CD4-positive, alpha-beta T cell treated with Interleukin-12 subunit alpha and Interleukin-12 subunit beta, for 1 hour (primary cell): ENCODE results near the gene GOLGA8M.
"Not testable (repeated sequence)": the region's sequence is repeated elsewhere in the genome, so short reads cannot be mapped to it uniquely, and the experiment has no call there.

Experiments
- DNase-seq: peaks from one replicate; pipeline ENCODE4 v3.0.0-alpha.2; 2020

Gene GOLGA8M, protein sequence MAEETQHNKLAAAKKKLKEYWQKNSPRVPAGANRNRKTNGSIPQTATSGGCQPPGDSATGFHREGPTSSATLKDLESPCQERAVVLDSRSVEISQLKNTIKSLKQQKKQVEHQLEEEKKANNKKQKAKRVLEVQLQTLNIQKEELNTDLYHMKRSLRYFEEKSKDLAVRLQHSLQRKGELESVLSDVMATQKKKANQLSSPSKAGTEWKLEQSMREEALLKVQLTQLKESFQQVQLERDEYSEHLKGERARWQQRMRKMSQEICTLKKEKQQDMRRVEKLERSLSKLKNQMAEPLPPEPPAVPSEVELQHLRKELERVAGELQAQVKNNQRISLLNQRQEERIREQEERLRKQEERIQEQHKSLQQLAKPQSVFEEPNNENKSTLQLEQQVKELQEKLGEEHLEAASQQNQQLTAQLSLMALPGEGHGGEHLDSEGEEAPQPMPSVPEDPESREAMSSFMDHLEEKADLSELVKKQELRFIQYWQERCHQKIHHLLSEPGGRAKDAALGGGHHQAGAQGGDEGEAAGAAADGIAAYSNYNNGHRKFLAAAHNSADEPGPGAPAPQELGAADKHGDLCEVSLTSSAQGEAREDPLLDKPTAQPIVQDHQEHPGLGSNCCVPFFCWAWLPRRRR

GRCh38 chr15:28712270-28712669, at the start of gene GOLGA8M:
Gene GOLGA8M, minus strand, starts transcription at chr15:28712421. Its CDS starts 98 bp downstream, at chr15:28712323.
- not testable (repeated sequence) for DNase-seq

GRCh38 chr15:28742890-28743289, 30.7 kb upstream of the GOLGA8M start:
- DNase-seq, result not testable (repeated sequence)

- DNase-seq, result peak; percentile 59
Measured at GRCh38 chr15:28738590-28739292, 26.5 kb upstream of the GOLGA8M start.

DNA sequence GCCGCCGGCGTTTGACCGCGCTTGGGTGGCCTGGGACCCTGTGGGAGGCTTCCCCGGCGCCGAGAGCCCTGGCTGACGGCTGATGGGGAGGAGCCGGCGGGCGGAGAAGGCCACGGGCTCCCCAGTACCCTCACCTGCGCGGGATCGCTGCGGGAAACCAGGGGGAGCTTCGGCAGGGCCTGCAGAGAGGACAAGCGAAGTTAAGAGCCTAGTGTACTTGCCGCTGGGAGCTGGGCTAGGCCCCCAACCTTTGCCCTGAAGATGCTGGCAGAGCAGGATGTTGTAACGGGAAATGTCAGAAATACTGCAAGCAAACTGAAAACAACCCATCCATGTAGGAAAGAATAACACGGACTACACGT, 26.0 kb upstream of the GOLGA8M start:
- DNase-seq, result not testable (repeated sequence)

DNA sequence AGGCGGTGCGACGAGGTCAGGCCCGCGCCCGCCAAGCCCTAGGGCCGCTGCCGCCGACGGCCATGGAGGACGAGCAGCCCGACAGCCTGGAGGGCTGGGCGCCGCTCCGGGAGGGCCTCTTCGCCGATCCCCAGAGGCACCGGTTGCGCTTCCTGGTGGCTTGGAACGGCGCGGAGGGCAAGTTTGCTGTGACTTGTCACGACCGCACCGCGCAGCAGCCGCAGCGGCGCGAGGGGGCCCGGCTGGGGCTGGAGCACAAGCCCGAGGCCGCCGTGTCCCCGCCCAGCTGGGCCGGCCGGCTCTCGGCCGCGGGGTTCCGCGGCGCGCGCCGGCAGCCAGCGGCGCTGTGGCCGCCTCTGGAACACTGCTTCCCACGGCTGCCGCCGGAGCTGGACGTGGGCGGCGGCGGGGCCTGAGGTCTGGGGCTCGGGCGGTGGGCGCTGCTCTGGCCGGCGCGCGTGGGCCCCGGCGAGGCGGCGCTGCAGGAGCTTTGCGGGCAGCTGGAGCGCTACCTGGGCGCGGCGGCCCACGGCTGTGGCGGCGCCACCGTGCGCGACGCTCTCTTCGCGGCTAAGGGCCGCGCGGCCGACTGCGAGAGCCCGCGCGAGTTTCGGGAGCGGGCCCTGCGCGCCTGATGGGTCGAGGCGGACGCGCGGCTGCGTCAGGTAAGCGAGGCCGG, 25.4 kb upstream of the GOLGA8M start:
- DNase-seq, result peak; percentile 50

GRCh38 chr15:28728061-28728460, 15.8 kb upstream of the GOLGA8M start:
- DNase-seq, result peak; percentile 24

GRCh38 chr15:28727026-28727425, 14.8 kb upstream of the GOLGA8M start:
- not testable (repeated sequence) for DNase-seq

GRCh38 chr15:28726102-28726501, 13.9 kb upstream of the GOLGA8M start:
- DNase-seq, result no peak

DNA sequence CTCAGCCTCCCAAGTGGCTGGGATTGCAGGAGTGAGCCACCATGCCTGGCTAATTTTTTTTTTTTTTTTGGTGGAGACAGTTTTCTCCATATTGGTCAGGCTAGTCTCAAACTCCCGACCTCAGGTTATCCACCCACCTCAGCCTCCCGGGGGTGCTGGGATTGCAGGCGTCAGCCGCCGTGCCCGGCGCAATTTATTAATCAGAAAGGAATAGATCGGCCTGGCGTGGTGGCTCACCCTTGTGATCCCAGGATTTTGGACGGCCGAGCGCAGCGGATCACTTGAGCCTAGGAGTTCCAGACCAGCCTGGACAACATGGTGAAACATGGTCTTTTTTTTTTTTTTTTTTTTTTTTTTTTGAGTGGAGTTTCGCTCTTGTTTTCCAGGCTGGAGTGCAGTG, 13.3 kb upstream of the GOLGA8M start:
- no peak for DNase-seq

DNA sequence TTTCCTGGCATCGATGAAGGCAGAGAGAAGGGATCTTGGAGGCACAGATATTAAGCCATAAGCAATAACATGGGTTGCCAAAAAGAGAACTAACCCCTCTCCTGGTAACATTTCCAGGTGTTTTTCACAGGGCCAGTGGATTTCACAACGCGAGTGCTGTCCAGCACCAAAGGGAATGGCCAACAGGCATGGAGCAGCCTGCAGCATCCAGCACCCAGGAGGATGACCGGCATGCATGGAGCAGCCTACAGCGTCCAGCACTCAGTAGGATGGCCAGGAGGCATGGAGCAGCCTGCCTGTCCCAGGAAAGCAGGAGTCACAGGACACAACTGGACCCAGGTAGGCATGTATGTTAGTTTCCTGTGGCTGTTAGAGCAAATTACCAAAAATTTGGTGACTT, 11.8 kb upstream of the GOLGA8M start:
- not testable (repeated sequence) for DNase-seq

GRCh38 chr15:28719626-28720025, 7.4 kb upstream of the GOLGA8M start:
- DNase-seq, result not testable (repeated sequence)

GRCh38 chr15:28718576-28718975, 6.4 kb upstream of the GOLGA8M start:
- not testable (repeated sequence) for DNase-seq

GRCh38 chr15:28714176-28714575, 2.0 kb upstream of the GOLGA8M start:
- DNase-seq, result not testable (repeated sequence)

GRCh38 chr15:28703927-28704326, 8.3 kb downstream of the GOLGA8M start:
- not testable (repeated sequence) for DNase-seq

DNA sequence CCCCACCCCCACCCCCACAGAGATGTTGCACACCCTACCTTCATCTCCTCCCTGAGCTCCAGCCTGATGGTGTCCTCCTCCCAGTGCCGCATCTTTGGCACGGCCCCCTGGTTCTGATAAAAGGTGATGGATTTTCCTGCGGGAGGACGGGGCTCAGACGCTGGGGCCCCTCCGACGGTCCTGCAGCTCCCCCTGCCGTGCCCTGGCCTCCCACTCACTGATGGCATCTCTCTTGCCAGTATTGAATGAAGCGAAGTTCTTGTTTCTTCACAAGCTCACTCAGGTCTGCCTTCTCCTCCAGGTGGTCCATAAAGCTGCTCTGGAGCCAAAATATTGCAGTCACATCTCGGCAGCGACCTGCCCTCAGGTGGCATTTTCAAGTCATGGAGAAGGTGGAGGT, 9.8 kb downstream of the GOLGA8M start:
- not testable (repeated sequence) for DNase-seq

GRCh38 chr15:28694006-28694751, 18.0 kb downstream of the GOLGA8M start:
- not testable (repeated sequence) for DNase-seq

DNA sequence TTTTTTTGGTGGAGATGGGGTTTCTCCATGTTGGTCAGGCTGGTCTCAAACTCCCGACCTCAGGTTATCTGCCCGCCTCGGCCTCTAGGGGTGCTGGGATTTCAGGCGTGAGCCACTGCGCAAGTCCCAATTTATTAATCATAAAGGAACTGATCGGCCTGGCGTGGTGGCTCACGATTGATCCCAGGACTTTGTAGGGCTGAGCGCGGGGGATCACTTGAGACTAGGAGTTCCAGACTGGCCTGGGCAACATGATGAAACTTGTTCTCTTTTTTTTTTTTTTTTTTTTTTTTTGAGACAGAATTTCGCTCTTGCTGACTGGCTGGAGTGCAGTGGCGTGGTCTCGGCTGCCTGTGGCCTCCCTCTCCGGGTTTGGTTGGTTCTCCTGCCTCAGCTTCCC, 19.2 kb downstream of the GOLGA8M start:
- not testable (repeated sequence) for DNase-seq

GRCh38 chr15:28673533-28673932, 38.7 kb downstream of the GOLGA8M start:
- not testable (repeated sequence) for DNase-seq

- not testable (repeated sequence) for DNase-seq
Measured at GRCh38 chr15:28672122-28672521, 40.1 kb downstream of the GOLGA8M start.

DNA sequence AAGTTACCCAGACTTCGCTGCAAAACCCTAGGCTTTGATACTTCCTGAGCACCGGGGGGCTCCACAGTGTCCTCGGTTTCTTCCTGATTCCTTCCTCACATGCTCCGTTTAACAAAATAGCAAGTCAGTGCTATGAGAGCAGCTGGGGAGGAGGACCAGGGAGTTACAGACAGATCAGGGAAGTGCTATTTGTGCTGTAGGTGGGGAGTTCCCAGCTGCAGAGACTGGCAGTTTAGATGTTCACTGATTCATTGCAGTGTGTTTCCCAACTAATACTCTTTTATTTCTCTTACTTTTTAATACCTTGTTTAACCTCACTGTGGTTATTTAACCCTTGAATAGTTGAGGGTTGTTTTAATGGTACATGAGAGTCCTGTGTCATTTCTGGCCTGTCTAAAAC, 45.8 kb downstream of the GOLGA8M start:
- not testable (repeated sequence) for DNase-seq

- DNase-seq, result not testable (repeated sequence)
Measured at GRCh38 chr15:28664575-28664974, 47.6 kb downstream of the GOLGA8M start.

GRCh38 chr15:28663717-28664116, 48.5 kb downstream of the GOLGA8M start:
- DNase-seq, result not testable (repeated sequence)
